B cell (primary cell): ENCODE data around the gene UCMA. TPM values are rescaled to one million over a fixed set of nuclear protein-coding genes. Genes with fewer than 3 reads are reported as not detected.

Experiments used
- ATAC-seq: fragments of 200-7000 bp; cut with Tn5 transposase; one replicate; pipeline ENCODE4 v1.10.0; 2021; ENCODE audit warnings: low read depth, mild to moderate bottlenecking, moderate number of reproducible peaks, moderate library complexity
- CTCF ChIA-PET: fragments of 350-600 bp; sonication (Branson Sonifier 250); formaldehyde crosslinking; loops from one replicate; lab custom pipeline; 2021; ENCODE audit warnings: antibody characterized with exemption, inconsistent platforms; lab: Charles Lee
- POLR2A ChIA-PET: fragments of 350-600 bp; sonication (Branson Sonifier 250); formaldehyde crosslinking; loops from one replicate; lab custom pipeline; 2021; ENCODE audit warnings: antibody characterized with exemption; lab: Charles Lee
- DNase-seq: peaks from one replicate; pipeline ENCODE4 v3.0.0; 2013
- H2AFZ ChIP-seq: 2 replicates; pipeline ENCODE4 v1.6.1; 2012; ENCODE audit warnings: mild to moderate bottlenecking, low read depth, low read length; ENCODE audit not compliant: insufficient read depth, poor library complexity, severe bottlenecking
- H3K27ac ChIP-seq, 2 donors: 1 replicate in 1 of 2; 2 replicates in 1 of 2; pipeline ENCODE4 v1.5.1; 2012 to 2013; ENCODE audit warnings: low read length in 2 of 2, mild to moderate bottlenecking in 2 of 2, moderate library complexity in 1 of 2
- H3K27me3 ChIP-seq, 4 experiments: fragments of 200-600 bp in 1 of 4; sonication (generic) in 1 of 4; replicated peaks in 1 of 4; 1 replicate in 2 of 4; 2 replicates in 2 of 4; pipeline versions ENCODE4 v1.6.1 to v1.7.0; 2013 to 2016; ENCODE audit warnings: low read length in 3 of 4, mild to moderate bottlenecking in 2 of 4, mixed read lengths in 1 of 4, moderate library complexity in 1 of 4; ENCODE audit not compliant: insufficient read depth in 4 of 4, control insufficient read depth in 3 of 4; ENCODE audit errors: control extremely low read depth in 1 of 4
- H3K36me3 ChIP-seq, 2 experiments: replicated peaks in 1 of 2; 1 replicate in 1 of 2; 2 replicates in 1 of 2; pipeline versions ENCODE4 v1.6.1 to v1.7.1; 2013; ENCODE audit warnings: low read length in 1 of 2; ENCODE audit not compliant: insufficient read depth in 2 of 2, control insufficient read depth in 1 of 2; ENCODE audit errors: control extremely low read depth in 1 of 2, extremely low read depth in 1 of 2
- H3K4me1 ChIP-seq, 2 donors: fragments of 200-600 bp in 1 of 2; sonication (generic) in 1 of 2; 1 replicate in 1 of 2; 2 replicates in 1 of 2; pipeline versions ENCODE4 v1.5.1 to v1.6.1; 2013 to 2017; ENCODE audit warnings: low read length in 2 of 2; ENCODE audit not compliant: control insufficient read depth in 2 of 2, insufficient read depth in 2 of 2
- H3K4me2 ChIP-seq: replicated peaks from 2 replicates; pipeline ENCODE3; 2012; ENCODE audit warnings: mild to moderate bottlenecking, low read depth, low read length; ENCODE audit not compliant: poor library complexity, severe bottlenecking
- H3K4me3 ChIP-seq, 5 experiments: fragments of 200-600 bp in 1 of 5; sonication (generic) in 1 of 5; 1 replicate in 3 of 5; 2 replicates in 2 of 5; pipeline versions ENCODE4 v1.5.1 to v1.7.0; 2011 to 2016; ENCODE audit warnings: low read length in 4 of 5, mild to moderate bottlenecking in 4 of 5, low read depth in 2 of 5, control low read depth in 1 of 5, moderate library complexity in 1 of 5; ENCODE audit not compliant: insufficient read depth in 1 of 5; ENCODE audit errors: control extremely low read depth in 1 of 5, extremely low read depth in 1 of 5
- H3K79me2 ChIP-seq: fragments of 200-600 bp; sonication (generic); one replicate; pipeline ENCODE4 v1.6.0; 2016; ENCODE audit warnings: low read length; ENCODE audit not compliant: control insufficient read depth, insufficient read depth
- H3K9ac ChIP-seq: fragments of 200-600 bp; sonication (generic); 2 replicates; pipeline ENCODE4 v1.6.1; 2017; ENCODE audit warnings: mild to moderate bottlenecking, low read length, moderate library complexity
- H3K9me3 ChIP-seq, 3 donors: one replicate each; pipeline versions ENCODE4 v1.6.1 to v1.7.1; 2013; ENCODE audit warnings: low read length in 2 of 3; ENCODE audit not compliant: control insufficient read depth in 2 of 3, insufficient read depth in 1 of 3; ENCODE audit errors: control extremely low read depth in 1 of 3
- H4K20me1 ChIP-seq: 2 replicates; pipeline ENCODE4 v1.6.0; 2012; ENCODE audit warnings: mild to moderate bottlenecking, low read length; ENCODE audit not compliant: insufficient read depth, control insufficient read depth, poor library complexity, severe bottlenecking
- H3K27ac Mint-ChIP-seq: one replicate; pipeline ENCODE4 v1.8.0; 2021; ENCODE audit warnings: mixed read lengths
- H3K27me3 Mint-ChIP-seq: one replicate; pipeline ENCODE4 v1.8.0; 2021; ENCODE audit warnings: mixed read lengths
- H3K4me1 Mint-ChIP-seq: one replicate; pipeline ENCODE4 v1.8.0; 2021; ENCODE audit warnings: mixed read lengths
- H3K4me3 Mint-ChIP-seq: one replicate; pipeline ENCODE4 v1.8.0; 2021; ENCODE audit warnings: mixed read lengths
- H3K9me3 Mint-ChIP-seq: one replicate; pipeline ENCODE4 v1.8.0; 2022; ENCODE audit warnings: mixed read lengths; ENCODE audit not compliant: insufficient read depth
- CTCF ChIP-seq: fragments of 200-600 bp; IDR thresholded peaks from one replicate; pipeline ENCODE4 v1.8.0; 2022; ENCODE audit warnings: antibody characterized with exemption, mild to moderate bottlenecking
- EZH2 ChIP-seq: IDR thresholded peaks from 2 replicates; pipeline ENCODE4 v1.6.1; 2012; ENCODE audit warnings: borderline replicate concordance, low read depth, mild to moderate bottlenecking, moderate library complexity, low read length; ENCODE audit not compliant: insufficient read depth, poor library complexity, severe bottlenecking
- WGBS: methylation state at CpG from one replicate; pipeline ENCODE4 v1.1.5; 2013; ENCODE audit warnings: missing lambda C conversion rate; ENCODE audit not compliant: insufficient coverage; 5-methylcytosine and 5-hydroxymethylcytosine counted together
- intact Hi-C: fragments of 100-400 bp; cut with micrococcal nuclease; formaldehyde crosslinking; loops from one replicate; pipeline ENCODE4 v1.10.0; 2022
- polyA plus RNA-seq: library from polyadenylated mRNA; depleted of rRNA; stranded (reverse); fragments of >200 nt; gene quantifications from 2 replicates; pipeline ENCODE4 v1.2.3, GENCODE V29; 2012
- total RNA-seq, 2 donors: library from RNA; stranded (reverse); fragments of 120-200 nt in 1 of 2; gene quantifications; 1 replicate in 1 of 2; 2 replicates in 1 of 2; pipeline versions ENCODE4 v1.2.3 to v1.2.4, GENCODE V29; 2013 to 2022

The UCMA gene
- total and polyA plus RNA-seq, 2 donors (not counting 1 experiment from before 2014, with no cell fraction given) = not detected

GRCh38 chr10:13225601-13226000, 8.6 kb downstream of the UCMA start:
- H3K9ac ChIP-seq = no peak overlapping the region
- H2AFZ ChIP-seq = no peak overlapping the region
- TF ChIP-seq EZH2 (no peak), CTCF (no peak)
- DNase-seq (no peak), ATAC-seq (no peak)
- H3K27me3 Mint-ChIP-seq = no peaks in the 10 kb centered on the region
- no peaks in the 10 kb centered on the region for H3K4me1 Mint-ChIP-seq
- no peak overlapping the region for H3K4me3 Mint-ChIP-seq
- no peaks in the 10 kb centered on the region for H3K9me3 ChIP-seq
- H3K27ac ChIP-seq = no peak overlapping the region
- intact Hi-C loops = no loop called here
- H3K36me3 ChIP-seq = no peaks in the 10 kb centered on the region
- H3K79me2 ChIP-seq = no peaks in the 10 kb centered on the region
- ChIA-PET CTCF (no interaction called here), POLR2A (no interaction called here)
- H3K27me3 ChIP-seq = no peaks in the 10 kb centered on the region
- H3K4me2 ChIP-seq = no peak overlapping the region
- no peaks in the 10 kb centered on the region for H3K9me3 Mint-ChIP-seq
- H3K27ac Mint-ChIP-seq = no peak overlapping the region
- H3K4me1 ChIP-seq = no peaks in the 10 kb centered on the region
- no peak overlapping the region for H3K4me3 ChIP-seq
- 95% methylated on average over 6 of the region's 8 CpGs for WGBS
- no peaks in the 10 kb centered on the region for H4K20me1 ChIP-seq

- Mint-ChIP-seq H3K27me3 (no peaks in the 10 kb centered on the region), H3K9me3 (no peaks in the 10 kb centered on the region), H3K27ac (no peak overlapping the region), H3K4me3 (no peak overlapping the region), H3K4me1 (no peaks in the 10 kb centered on the region)
- no peak overlapping the region for H3K4me2 ChIP-seq
- no peaks in the 10 kb centered on the region for H3K9me3 ChIP-seq
- no peaks in the 10 kb centered on the region for H3K79me2 ChIP-seq
- ChIA-PET POLR2A (no interaction called here), CTCF (no interaction called here)
- H3K36me3 ChIP-seq = no peaks in the 10 kb centered on the region
- WGBS = 85% methylated on average over 9 of the region's 11 CpGs
- intact Hi-C loops = no loop called here
- TF ChIP-seq CTCF (no peak), EZH2 (no peak)
- H3K4me3 ChIP-seq = no peak overlapping the region
- no peaks in the 10 kb centered on the region for H4K20me1 ChIP-seq
- DNase-seq = no peak
- H3K9ac ChIP-seq = no peak overlapping the region
- no peaks in the 10 kb centered on the region for H3K4me1 ChIP-seq
- H2AFZ ChIP-seq = no peak overlapping the region
- no peak overlapping the region for H3K27ac ChIP-seq
- no peaks in the 10 kb centered on the region for H3K27me3 ChIP-seq
- no peak for ATAC-seq
Observed at GRCh38 chr10:13224210-13224995, 9.8 kb downstream of the UCMA start.
